NCI-H82 (cell line): ENCODE measurements around the gene ANXA3.
"Not testable (repeated sequence)": the region's sequence is repeated elsewhere in the genome, so short reads cannot be mapped to it uniquely, and the experiment has no call there.

Source experiments
- DNase-seq: peaks from one replicate; lab custom pipeline; 2025; lab: John Stamatoyannopoulos, UW

Gene ANXA3

GRCh38 chr4:78551420-78552351 lies at the start of gene ANXA3:
Gene ANXA3, plus strand, starts transcription at chr4:78551770. Its CDS starts 2,704 bp downstream, at chr4:78554474.
- peak; percentile 32 for DNase-seq

- not testable (repeated sequence) for DNase-seq
These were observed 45.3 kb upstream of the ANXA3 start for GRCh38 chr4:78506260-78506659.

- no peak for DNase-seq
These were observed 42.5 kb upstream of the ANXA3 start for GRCh38 chr4:78509043-78509442.

GRCh38 chr4:78510108-78510507 lies 41.5 kb upstream of the ANXA3 start:
- no peak for DNase-seq

GRCh38 chr4:78510681-78511080 lies 40.9 kb upstream of the ANXA3 start:
- no peak for DNase-seq

- no peak for DNase-seq
These were observed 39.1 kb upstream of the ANXA3 start for GRCh38 chr4:78512357-78512920.

GRCh38 chr4:78513411-78513975 lies 38.1 kb upstream of the ANXA3 start:
- DNase-seq, result no peak

- DNase-seq, result no peak
These were observed 34.4 kb upstream of the ANXA3 start for GRCh38 chr4:78517050-78517652.

GRCh38 chr4:78518561-78518960 lies 33.0 kb upstream of the ANXA3 start:
- DNase-seq, result no peak

GRCh38 chr4:78519962-78520361 lies 31.6 kb upstream of the ANXA3 start:
- no peak for DNase-seq

- no peak for DNase-seq
These were observed 30.8 kb upstream of the ANXA3 start for GRCh38 chr4:78520808-78521226.

GRCh38 chr4:78524009-78524408 lies 27.6 kb upstream of the ANXA3 start:
- no peak for DNase-seq

- no peak for DNase-seq
These were observed 26.0 kb upstream of the ANXA3 start for GRCh38 chr4:78525559-78525958.

GRCh38 chr4:78527103-78527502 lies 24.5 kb upstream of the ANXA3 start:
- DNase-seq, result no peak

- no peak for DNase-seq
These were observed 24.0 kb upstream of the ANXA3 start for GRCh38 chr4:78527555-78527954.

GRCh38 chr4:78528327-78528726 lies 23.2 kb upstream of the ANXA3 start:
- DNase-seq, result no peak

GRCh38 chr4:78529569-78530209 lies 21.9 kb upstream of the ANXA3 start:
- DNase-seq, result no peak

- no peak for DNase-seq
These were observed 19.5 kb upstream of the ANXA3 start for GRCh38 chr4:78532046-78532445.

GRCh38 chr4:78533854-78534253 lies 17.7 kb upstream of the ANXA3 start:
- DNase-seq, result no peak

- DNase-seq, result no peak
These were observed 17.1 kb upstream of the ANXA3 start for GRCh38 chr4:78534286-78534955.

GRCh38 chr4:78542373-78542772 lies 9.2 kb upstream of the ANXA3 start:
- DNase-seq, result no peak
